GM12801 (cell line): ENCODE measurements around the gene STAB2.

Experiments
- TF ChIP-seq, protein P1 (sequence below): IDR thresholded peaks from one replicate; pipeline ENCODE4 v1.5.1; 2011; ENCODE audit warnings: control low read depth; ENCODE audit not compliant: insufficient read length; ENCODE audit errors: extremely low read depth

STAB2 gene

GRCh38 chr12:103569278-103569677 lies 17.8 kb upstream of the STAB2 start:
- TF ChIP-seq, protein P1, sequence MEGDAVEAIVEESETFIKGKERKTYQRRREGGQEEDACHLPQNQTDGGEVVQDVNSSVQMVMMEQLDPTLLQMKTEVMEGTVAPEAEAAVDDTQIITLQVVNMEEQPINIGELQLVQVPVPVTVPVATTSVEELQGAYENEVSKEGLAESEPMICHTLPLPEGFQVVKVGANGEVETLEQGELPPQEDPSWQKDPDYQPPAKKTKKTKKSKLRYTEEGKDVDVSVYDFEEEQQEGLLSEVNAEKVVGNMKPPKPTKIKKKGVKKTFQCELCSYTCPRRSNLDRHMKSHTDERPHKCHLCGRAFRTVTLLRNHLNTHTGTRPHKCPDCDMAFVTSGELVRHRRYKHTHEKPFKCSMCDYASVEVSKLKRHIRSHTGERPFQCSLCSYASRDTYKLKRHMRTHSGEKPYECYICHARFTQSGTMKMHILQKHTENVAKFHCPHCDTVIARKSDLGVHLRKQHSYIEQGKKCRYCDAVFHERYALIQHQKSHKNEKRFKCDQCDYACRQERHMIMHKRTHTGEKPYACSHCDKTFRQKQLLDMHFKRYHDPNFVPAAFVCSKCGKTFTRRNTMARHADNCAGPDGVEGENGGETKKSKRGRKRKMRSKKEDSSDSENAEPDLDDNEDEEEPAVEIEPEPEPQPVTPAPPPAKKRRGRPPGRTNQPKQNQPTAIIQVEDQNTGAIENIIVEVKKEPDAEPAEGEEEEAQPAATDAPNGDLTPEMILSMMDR = no peak

DNA sequence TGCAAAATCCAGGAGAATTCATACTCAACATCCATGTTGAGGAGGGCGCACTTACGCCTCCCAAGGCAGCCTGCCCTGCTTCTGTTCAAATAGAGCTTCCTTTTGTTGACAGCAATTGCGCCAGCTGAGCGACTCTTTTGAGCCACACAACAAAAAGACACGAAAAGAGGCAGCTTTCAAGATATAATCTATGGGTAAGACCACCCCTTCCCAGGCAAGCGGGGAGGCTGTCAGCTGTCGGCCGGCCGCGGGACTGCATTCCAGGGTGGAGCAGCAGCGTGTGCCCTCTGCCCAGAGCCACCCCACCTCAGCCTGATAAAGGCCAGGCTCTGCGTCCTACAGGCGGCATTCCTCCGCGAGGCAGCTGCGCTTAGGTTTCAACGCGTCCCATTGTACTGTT lies 15.8 kb upstream of the STAB2 start:
- TF ChIP-seq, protein P1 = no peak

GRCh38 chr12:103572312-103573045 lies 14.6 kb upstream of the STAB2 start:
- TF ChIP-seq, protein P1 = no peak

DNA sequence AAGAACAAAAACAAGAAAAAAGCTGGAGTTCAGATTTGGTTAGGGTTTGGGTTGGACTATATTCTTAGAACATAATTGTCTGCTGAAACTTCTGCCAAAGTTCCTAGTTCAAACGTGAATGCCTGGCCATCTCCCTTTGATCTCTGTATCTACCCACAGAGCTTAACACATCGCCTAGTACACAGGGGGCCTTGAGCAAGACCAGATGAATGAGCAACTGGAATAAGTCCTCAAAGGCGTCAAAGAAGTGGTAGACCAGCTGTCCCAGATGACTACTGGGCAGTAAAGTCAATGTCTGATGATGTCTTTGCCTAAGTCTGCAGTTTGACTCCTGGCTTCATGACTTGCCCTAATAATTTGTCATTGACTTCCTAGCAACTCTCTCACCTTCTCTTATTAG lies 13.9 kb upstream of the STAB2 start:
- TF ChIP-seq, protein P1 = no peak

DNA sequence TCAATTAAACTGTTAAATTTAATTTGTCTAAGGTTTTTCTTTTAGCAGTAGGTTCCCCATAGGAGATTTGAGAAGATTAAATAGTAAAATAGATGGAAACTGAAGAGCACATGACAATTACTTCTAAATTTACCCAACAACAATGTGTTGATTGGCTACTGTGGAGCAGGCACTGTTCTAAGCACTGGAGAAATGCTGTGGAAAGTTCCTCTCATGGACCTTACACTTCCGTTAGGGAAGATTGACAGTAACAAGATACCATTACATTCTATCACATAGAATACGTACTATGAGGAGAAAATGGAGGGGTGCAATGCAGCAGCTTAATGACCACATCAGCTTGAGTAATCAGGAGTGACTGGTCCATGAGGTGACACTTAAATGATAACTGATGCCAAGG lies 8.1 kb upstream of the STAB2 start:
- TF ChIP-seq, protein P1 = no peak

- TF ChIP-seq, protein P1 = no peak
Measured at GRCh38 chr12:103580026-103580425, 7.0 kb upstream of the STAB2 start.

DNA sequence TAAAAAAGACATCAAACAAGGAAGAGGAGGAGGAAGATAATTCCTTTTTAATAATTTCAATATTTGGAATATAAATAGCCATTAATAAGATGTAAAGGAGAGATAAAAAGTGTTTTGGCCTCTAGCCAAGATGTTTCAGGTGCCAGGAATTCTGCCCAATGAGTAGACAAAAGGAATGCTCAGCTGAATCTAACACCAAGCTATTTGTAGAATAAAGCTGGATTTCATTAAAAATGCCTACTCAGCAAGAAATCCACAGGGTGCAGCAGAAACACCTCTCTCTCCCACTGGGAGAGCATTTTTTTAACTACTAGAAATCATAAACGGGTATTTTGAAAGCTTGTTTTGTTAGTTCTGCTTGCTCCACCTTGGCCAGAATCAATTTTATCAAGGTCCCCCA lies 4.1 kb upstream of the STAB2 start:
- TF ChIP-seq, protein P1 = no peak

GRCh38 chr12:103586132-103586531 lies 941 bp upstream of the STAB2 start:
- TF ChIP-seq, protein P1 = no peak
